ENCODE measurements around the gene NTSR1.

- TF ChIP-seq POLR2AphosphoS5 (IDR thresholded peaks at IDR 0.05; ENCODE audit: low read depth, low read length) (no peak), POLR2A (IDR thresholded peaks at IDR 0.05; ENCODE audit: low read depth, low read length) (no peak), PAX5 (IDR thresholded peaks at IDR 0.05; ENCODE audit: insufficient read depth, low read length, severe bottlenecking) (no peak), SPI1 (IDR thresholded peaks at IDR 0.05; ENCODE audit: low read depth, low read length) (no peak), TAF1 (IDR thresholded peaks at IDR 0.05; ENCODE audit: low read depth, low read length) (no peak), POU2F2 (IDR thresholded peaks at IDR 0.05; ENCODE audit: low read depth, low read length) (no peak)
Observed at GRCh38 chr20:62796699-62797491, 88.3 kb downstream of the NTSR1 start.

Data from GM12891 (cell line).